HFF-Myc (cell line): ENCODE measurements around the gene ZNF500.

Source experiments
- DNase-seq: peaks from one replicate; pipeline ENCODE4 v3.0.0-alpha.2; 2011; ENCODE audit warnings: low read depth; ENCODE audit errors: extremely low read depth
- H3K4me3 ChIP-seq: replicated peaks from 2 replicates; pipeline ENCODE4 v1.5.1; 2011; ENCODE audit warnings: low read depth, mild to moderate bottlenecking, control low read depth, low read length
- TF ChIP-seq, protein P1 (sequence below): IDR thresholded peaks from 2 replicates; pipeline ENCODE4 v1.5.1; 2012; ENCODE audit warnings: mild to moderate bottlenecking, low read depth, low read length, control low read depth; ENCODE audit errors: missing control alignments

ZNF500 gene

DNA sequence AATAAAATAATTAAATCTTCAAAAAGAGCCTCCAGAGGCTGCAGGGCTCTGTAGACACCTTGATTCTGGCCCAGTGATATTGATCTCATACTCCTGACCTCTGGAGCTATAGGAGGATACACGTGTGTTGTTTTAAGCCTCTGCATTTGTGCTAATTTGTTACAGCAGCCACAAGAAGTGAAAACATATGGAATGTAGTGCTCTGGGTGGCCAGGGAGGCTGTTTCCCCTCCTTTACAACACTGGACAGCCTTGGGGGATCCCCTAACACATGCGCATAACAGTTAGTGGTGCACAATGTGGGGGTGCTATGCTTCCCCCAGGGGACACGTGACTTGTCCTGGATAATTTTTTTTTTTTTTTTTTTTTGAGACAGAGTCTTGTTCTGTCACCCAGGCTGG is 4.7 kb upstream of the ZNF500 start:
- TF ChIP-seq, protein P1, sequence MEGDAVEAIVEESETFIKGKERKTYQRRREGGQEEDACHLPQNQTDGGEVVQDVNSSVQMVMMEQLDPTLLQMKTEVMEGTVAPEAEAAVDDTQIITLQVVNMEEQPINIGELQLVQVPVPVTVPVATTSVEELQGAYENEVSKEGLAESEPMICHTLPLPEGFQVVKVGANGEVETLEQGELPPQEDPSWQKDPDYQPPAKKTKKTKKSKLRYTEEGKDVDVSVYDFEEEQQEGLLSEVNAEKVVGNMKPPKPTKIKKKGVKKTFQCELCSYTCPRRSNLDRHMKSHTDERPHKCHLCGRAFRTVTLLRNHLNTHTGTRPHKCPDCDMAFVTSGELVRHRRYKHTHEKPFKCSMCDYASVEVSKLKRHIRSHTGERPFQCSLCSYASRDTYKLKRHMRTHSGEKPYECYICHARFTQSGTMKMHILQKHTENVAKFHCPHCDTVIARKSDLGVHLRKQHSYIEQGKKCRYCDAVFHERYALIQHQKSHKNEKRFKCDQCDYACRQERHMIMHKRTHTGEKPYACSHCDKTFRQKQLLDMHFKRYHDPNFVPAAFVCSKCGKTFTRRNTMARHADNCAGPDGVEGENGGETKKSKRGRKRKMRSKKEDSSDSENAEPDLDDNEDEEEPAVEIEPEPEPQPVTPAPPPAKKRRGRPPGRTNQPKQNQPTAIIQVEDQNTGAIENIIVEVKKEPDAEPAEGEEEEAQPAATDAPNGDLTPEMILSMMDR = no peak
- no peak for DNase-seq
- H3K4me3 ChIP-seq = no peak overlapping the region

DNA sequence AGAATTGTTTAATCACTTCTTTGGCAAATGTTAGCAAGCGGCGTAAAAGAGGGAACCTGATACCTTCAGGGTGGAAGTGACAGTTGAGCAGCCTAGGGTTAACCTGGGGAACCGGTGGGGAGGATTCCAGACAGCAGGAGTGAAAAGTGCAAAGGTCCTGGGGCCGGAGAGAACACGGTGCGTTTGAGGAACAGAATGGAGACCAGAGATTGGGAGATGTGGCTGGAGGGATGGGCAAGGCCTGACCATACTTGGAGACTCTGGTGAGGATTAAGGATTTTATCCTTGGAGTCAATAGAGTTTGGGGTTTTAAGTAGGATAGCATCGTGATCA is 2.3 kb upstream of the ZNF500 start:
- TF ChIP-seq, protein P1 = no peak
- H3K4me3 ChIP-seq = peak overlapping the region; percentile 46
- DNase-seq = no peak

DNA sequence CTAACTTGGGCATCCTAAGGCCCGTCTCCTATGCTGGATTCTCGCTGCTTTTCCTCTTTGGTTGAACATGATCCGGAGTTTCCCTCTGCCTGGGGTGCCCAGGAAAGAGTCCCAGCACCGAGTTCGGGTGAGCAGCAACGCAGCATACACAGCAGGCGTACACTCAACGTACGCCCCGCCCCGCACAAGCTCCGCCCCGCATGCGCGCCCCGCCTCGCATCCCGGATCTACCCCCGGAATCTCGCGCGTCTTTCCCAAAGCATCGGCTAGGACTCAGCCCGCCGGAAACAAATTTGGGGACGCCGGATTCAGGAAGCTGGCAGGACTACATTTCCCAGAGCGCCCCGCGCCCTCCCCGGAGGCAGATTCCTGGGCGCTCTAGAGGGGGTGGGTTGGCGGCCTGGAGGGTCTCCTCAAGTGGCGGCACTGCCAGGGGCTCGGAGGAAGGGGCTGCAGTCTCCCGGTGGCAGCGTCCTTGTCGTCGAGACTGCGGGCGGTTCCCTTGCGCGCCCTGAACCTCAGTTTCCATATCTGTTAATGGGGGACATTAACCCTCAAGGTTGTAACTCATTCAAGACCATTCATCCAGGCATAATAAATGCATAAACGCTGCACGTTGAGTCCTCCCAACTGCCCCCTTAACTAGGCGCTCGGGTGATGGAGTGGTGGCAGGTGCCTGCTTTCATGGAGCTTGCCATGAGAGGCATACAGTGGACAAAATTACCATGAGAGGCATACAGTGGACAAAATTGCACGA is 1.8 kb upstream of the ZNF500 start:
- H3K4me3 ChIP-seq = peak overlapping the region; percentile 46
- peak; percentile 83 for DNase-seq
- TF ChIP-seq, protein P1 = no peak

DNA sequence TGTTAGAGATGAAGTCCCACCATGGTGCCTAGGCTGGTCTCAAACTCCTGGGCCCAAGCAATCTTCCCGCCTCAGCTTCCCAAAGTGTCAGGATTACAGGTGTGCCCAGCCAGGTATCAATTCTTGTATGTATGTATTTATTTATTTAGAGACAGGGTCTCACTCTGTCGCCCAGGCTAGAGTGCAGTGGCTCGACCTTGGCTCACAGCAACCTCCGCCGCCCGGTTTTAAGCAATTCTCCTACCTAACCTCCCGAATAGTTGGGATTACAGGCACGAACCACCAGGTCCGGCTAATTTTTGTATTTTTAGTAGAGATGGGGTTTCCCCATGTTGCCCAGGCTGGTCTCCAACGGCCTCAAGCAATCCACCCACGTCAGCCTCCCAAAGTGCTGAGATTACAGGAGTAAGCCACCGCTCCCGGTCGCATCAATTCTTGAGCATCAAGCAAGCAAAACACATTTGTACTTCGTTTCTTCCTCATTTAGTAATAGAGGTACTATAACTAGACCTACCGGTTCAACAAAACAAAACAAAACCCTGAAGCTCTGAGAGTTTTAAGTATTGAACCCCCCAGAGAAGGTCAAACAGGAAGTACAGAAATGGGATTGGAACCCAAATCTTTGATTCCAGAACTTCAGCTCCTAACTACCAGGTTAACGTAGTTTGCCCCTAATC is 1.0 kb upstream of the ZNF500 start:
- TF ChIP-seq, protein P1 = no peak
- H3K4me3 ChIP-seq = peak overlapping the region; percentile 46
- no peak for DNase-seq

DNA sequence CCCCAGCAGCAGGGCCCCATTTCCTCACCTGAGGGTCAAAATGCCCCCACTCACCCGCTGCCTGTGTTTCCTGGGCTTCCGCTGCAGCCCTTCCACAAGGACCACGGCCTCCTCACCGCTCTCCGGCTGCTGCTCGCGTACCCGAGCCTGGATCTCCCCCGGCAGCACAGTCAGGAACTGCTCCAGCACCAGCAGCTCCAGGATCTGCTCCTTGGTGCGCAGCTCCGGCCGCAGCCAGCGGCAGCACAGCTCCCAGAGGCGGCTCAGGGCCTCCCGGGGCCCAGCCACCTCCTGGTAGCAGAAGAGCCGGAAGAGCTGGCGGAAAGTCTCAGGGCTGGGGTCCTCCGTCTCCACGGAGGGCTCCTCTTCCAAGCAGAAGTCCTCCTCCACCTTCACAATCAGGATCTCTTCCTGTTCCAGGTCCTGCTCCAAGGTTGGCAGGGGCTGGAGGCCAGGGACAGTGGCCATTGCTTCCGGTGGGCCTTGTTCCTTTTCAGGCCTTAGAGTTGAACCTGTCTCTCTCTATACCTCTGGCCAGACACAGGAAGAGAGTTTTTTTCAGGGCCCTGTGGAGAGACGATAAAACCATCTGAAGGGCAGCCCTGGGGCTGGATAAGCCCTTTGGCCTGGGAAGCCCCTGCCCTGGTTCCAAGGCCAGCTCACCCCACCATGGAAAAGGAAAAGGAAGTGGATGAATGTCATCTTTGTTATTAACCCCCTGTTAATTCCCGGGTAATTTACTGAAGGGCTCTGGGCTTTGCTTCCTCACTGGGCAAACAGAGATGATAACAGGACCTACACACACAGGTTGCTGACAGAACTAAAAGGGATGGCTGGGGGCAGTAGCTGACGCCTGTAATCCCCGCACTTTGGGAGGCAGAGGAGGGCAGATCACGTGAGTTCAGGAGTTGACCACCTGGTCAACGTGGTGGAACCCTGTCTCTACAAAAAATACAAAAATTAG is 1.2 kb downstream of the ZNF500 start:
- DNase-seq = no peak
- TF ChIP-seq, protein P1 = no peak
- peak overlapping the region; percentile 94 for H3K4me3 ChIP-seq

DNA sequence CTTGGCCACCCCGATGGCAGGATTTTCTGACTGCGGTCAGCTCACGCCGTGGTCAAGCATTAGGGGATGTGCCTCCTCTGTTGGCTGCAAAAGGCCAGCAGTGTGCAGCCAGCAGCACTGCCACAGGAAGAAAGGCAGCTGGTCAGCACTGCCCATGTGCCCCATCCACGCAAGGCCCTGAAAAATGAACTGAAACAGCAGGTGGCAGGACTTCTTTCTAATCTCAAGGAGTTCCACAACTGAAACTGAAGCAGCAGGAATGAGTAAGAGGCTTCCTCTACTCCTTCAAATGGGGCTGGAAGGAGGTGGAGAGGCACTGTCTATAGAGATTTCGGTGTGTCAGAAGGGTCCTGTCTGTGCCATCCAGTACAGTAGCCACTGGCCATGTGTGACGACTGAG is 3.2 kb downstream of the ZNF500 start:
- TF ChIP-seq, protein P1 = no peak

More for the DNA sequence above, 3.2 kb downstream of the ZNF500 start:
- DNase-seq = no peak
- H3K4me3 ChIP-seq = no peak overlapping the region
